Neural crest cell (in vitro differentiated cells): ENCODE data around the gene GID8. TPM values are rescaled to one million over a fixed set of nuclear protein-coding genes. Genes with fewer than 3 reads are reported as not detected.

Experiments
- DNase-seq: peaks from one replicate; pipeline ENCODE4 v3.0.0; 2021; ENCODE audit warnings: low read depth, mixed read lengths, low spot score
- H3K27ac Mint-ChIP-seq: one replicate; pipeline ENCODE4 v1.8.0; 2021; ENCODE audit warnings: mild to moderate bottlenecking, mixed read lengths; ENCODE audit not compliant: unreplicated experiment
- H3K27me3 Mint-ChIP-seq: 2 replicates; pipeline ENCODE4 v1.8.0; 2021; ENCODE audit warnings: low read depth, mild to moderate bottlenecking, mixed read lengths
- H3K36me3 Mint-ChIP-seq: 2 replicates; pipeline ENCODE4 v1.8.0; 2021; ENCODE audit warnings: low read depth, mild to moderate bottlenecking, mixed read lengths
- H3K4me1 Mint-ChIP-seq: 2 replicates; pipeline ENCODE4 v1.8.0; 2021; ENCODE audit warnings: mixed read lengths
- H3K4me3 Mint-ChIP-seq: one replicate; pipeline ENCODE4 v1.8.0; 2021; ENCODE audit warnings: mild to moderate bottlenecking, mixed read lengths
- H3K9me3 Mint-ChIP-seq: 2 replicates; pipeline ENCODE4 v1.8.0; 2021; ENCODE audit warnings: mixed read lengths
- CTCF ChIP-seq: fragments of 200-600 bp; sonication (generic); conservative IDR thresholded peaks from 2 replicates; pipeline ENCODE4 v1.5.0; 2021; ENCODE audit warnings: antibody characterized with exemption, mild to moderate bottlenecking
- total RNA-seq: library from RNA; stranded (reverse); gene quantifications from 2 replicates; pipeline ENCODE4 v1.2.1, GENCODE V29; 2021

The GID8 gene
- total RNA-seq, 1 donor from 2014 or later, result 62.3 TPM

GRCh38 chr20:62966212-62967148 lies 28.5 kb downstream of the GID8 start:
- TF ChIP-seq CTCF, result no peak
- H3K4me1 Mint-ChIP-seq, result peaks cover 2% of the 10 kb centered on the region
- H3K27ac Mint-ChIP-seq, result no peak overlapping the region

GRCh38 chr20:62967149-62967501 lies 29.2 kb downstream of the GID8 start:
- no peak for DNase-seq
- Mint-ChIP-seq H3K36me3 (no peaks in the 10 kb centered on the region), H3K4me1 (peaks cover 9% of the 10 kb centered on the region), H3K27ac (no peak overlapping the region), H3K4me3 (no peak overlapping the region), H3K27me3 (peaks cover 12% of the 10 kb centered on the region), H3K9me3 (no peaks in the 10 kb centered on the region)
- TF ChIP-seq CTCF, result no peak

More at GRCh38 chr20:62966212-62967148, 28.5 kb downstream of the GID8 start:
- Mint-ChIP-seq H3K27me3 (peaks cover 5% of the 10 kb centered on the region), H3K4me3 (no peak overlapping the region), H3K36me3 (no peaks in the 10 kb centered on the region), H3K9me3 (no peaks in the 10 kb centered on the region)
- no peak for DNase-seq

GRCh38 chr20:62967628-62968351 lies 29.8 kb downstream of the GID8 start:
- Mint-ChIP-seq H3K9me3 (no peaks in the 10 kb centered on the region), H3K4me1 (peaks cover 14% of the 10 kb centered on the region), H3K27ac (no peak overlapping the region), H3K4me3 (no peak overlapping the region), H3K36me3 (no peaks in the 10 kb centered on the region), H3K27me3 (peaks cover 18% of the 10 kb centered on the region)
- no peak for DNase-seq
- TF ChIP-seq CTCF, result no peak

- Mint-ChIP-seq H3K27me3 (peaks cover 26% of the 10 kb centered on the region), H3K27ac (no peak overlapping the region), H3K9me3 (no peaks in the 10 kb centered on the region)
Measured at GRCh38 chr20:62968378-62969178, 30.6 kb downstream of the GID8 start.

More at GRCh38 chr20:62968378-62969178, 30.6 kb downstream of the GID8 start:
- Mint-ChIP-seq H3K4me1 (peaks cover 14% of the 10 kb centered on the region), H3K4me3 (no peak overlapping the region), H3K36me3 (no peaks in the 10 kb centered on the region)
- no peak for TF ChIP-seq CTCF
- no peak for DNase-seq
